IPS-20b (cell line): ENCODE data around the gene ADCY5.
"Not testable (repeated sequence)": the region's sequence is repeated elsewhere in the genome, so short reads cannot be mapped to it uniquely, and the experiment has no call there.

Experiments
- H3K27ac ChIP-seq: one replicate; pipeline ENCODE4 v1.5.1; 2013; ENCODE audit warnings: low read length
- H3K27me3 ChIP-seq: 2 replicates; pipeline ENCODE4 v1.6.1; 2013; ENCODE audit warnings: mild to moderate bottlenecking, low read length, inconsistent platforms; ENCODE audit not compliant: insufficient read depth
- H3K36me3 ChIP-seq: 2 replicates; pipeline ENCODE4 v1.6.1; 2013; ENCODE audit warnings: low read depth, mild to moderate bottlenecking, inconsistent platforms, low read length, moderate library complexity; ENCODE audit not compliant: insufficient read depth
- H3K4me1 ChIP-seq: 2 replicates; pipeline ENCODE4 v1.6.1; 2013; ENCODE audit warnings: mild to moderate bottlenecking, control low read depth, inconsistent platforms, low read length, moderate library complexity; ENCODE audit not compliant: insufficient read depth
- H3K4me3 ChIP-seq: 2 replicates; pipeline ENCODE4 v1.5.1; 2013; ENCODE audit warnings: mild to moderate bottlenecking, low read length, inconsistent platforms
- H3K9ac ChIP-seq: 2 replicates; pipeline ENCODE4 v1.6.1; 2013; ENCODE audit warnings: low read depth, mild to moderate bottlenecking, inconsistent platforms, low read length, moderate library complexity
- H3K9me3 ChIP-seq: 2 replicates; pipeline ENCODE4 v1.6.1; 2013; ENCODE audit warnings: mild to moderate bottlenecking, low read depth, low read length, inconsistent platforms; ENCODE audit not compliant: insufficient read depth

ADCY5 gene

GRCh38 chr3:123448536-123449101, at the start of gene ADCY5:
Gene ADCY5, minus strand, starts transcription at chr3:123449090. Its CDS starts 545 bp downstream, at chr3:123448545.
- H3K9ac ChIP-seq, result no peak within 1 kb of the TSS
- H3K27me3 ChIP-seq, result peaks cover 68% of the 10 kb centered on the region
- H3K27ac ChIP-seq, result no peak within 1 kb of the TSS
- H3K36me3 ChIP-seq, result no peaks in the 10 kb centered on the region
- peak within 1 kb of the TSS; percentile 68; the same call in 1 of the 2 replicates for H3K4me3 ChIP-seq
- H3K9me3 ChIP-seq, result no peaks in the 10 kb centered on the region
- H3K4me1 ChIP-seq, result peaks cover 4% of the 10 kb centered on the region; the same call in 1 of the 2 replicates

GRCh38 chr3:123493912-123494311, 45.0 kb upstream of the ADCY5 start:
- H3K4me3 ChIP-seq, result no peak overlapping the region
- H3K9ac ChIP-seq, result no peak overlapping the region
- H3K9me3 ChIP-seq, result no peaks in the 10 kb centered on the region
- H3K27ac ChIP-seq, result no peak overlapping the region
- no peaks in the 10 kb centered on the region for H3K4me1 ChIP-seq
- H3K27me3 ChIP-seq, result no peaks in the 10 kb centered on the region
- peaks cover 34% of the 10 kb centered on the region; the same call in 1 of the 2 replicates for H3K36me3 ChIP-seq

GRCh38 chr3:123491966-123492587, 43.2 kb upstream of the ADCY5 start:
- Histone ChIP-seq H3K9ac (no peak overlapping the region), H3K36me3 (peaks cover 21% of the 10 kb centered on the region; the same call in 1 of the 2 replicates), H3K4me3 (no peak overlapping the region), H3K9me3 (no peaks in the 10 kb centered on the region), H3K4me1 (no peaks in the 10 kb centered on the region), H3K27ac (no peak overlapping the region), H3K27me3 (no peaks in the 10 kb centered on the region)

- no peak overlapping the region for H3K9ac ChIP-seq
- H3K4me3 ChIP-seq, result no peak overlapping the region
- H3K36me3 ChIP-seq, result peaks cover 13% of the 10 kb centered on the region; the same call in 1 of the 2 replicates
- H3K4me1 ChIP-seq, result no peaks in the 10 kb centered on the region
- H3K27me3 ChIP-seq, result no peaks in the 10 kb centered on the region
- no peak overlapping the region for H3K27ac ChIP-seq
- no peaks in the 10 kb centered on the region for H3K9me3 ChIP-seq
Measured at GRCh38 chr3:123489400-123490004, 40.6 kb upstream of the ADCY5 start.

GRCh38 chr3:123488645-123489347, 39.9 kb upstream of the ADCY5 start:
- no peak overlapping the region for H3K9ac ChIP-seq
- H3K4me3 ChIP-seq, result no peak overlapping the region

GRCh38 chr3:123487063-123487462, 38.2 kb upstream of the ADCY5 start:
- not testable (repeated sequence) for H3K4me3 ChIP-seq, H3K9ac ChIP-seq, H3K27ac ChIP-seq, H3K9me3 ChIP-seq, H3K27me3 ChIP-seq, H3K36me3 ChIP-seq, H3K4me1 ChIP-seq

More at GRCh38 chr3:123488645-123489347, 39.9 kb upstream of the ADCY5 start:
- no peaks in the 10 kb centered on the region for H3K27me3 ChIP-seq
- no peaks in the 10 kb centered on the region for H3K4me1 ChIP-seq
- no peak overlapping the region for H3K27ac ChIP-seq
- H3K9me3 ChIP-seq, result no peaks in the 10 kb centered on the region
- peaks cover 6% of the 10 kb centered on the region; the same call in 1 of the 2 replicates for H3K36me3 ChIP-seq

GRCh38 chr3:123486460-123486859, 37.6 kb upstream of the ADCY5 start:
- Histone ChIP-seq H3K4me3 (no peak overlapping the region), H3K9ac (no peak overlapping the region), H3K36me3 (peaks cover 6% of the 10 kb centered on the region; the same call in 1 of the 2 replicates), H3K27me3 (no peaks in the 10 kb centered on the region), H3K27ac (no peak overlapping the region), H3K4me1 (no peaks in the 10 kb centered on the region), H3K9me3 (no peaks in the 10 kb centered on the region)

- H3K9ac ChIP-seq, result no peak overlapping the region
- H3K4me1 ChIP-seq, result no peaks in the 10 kb centered on the region
- no peaks in the 10 kb centered on the region for H3K9me3 ChIP-seq
- H3K27me3 ChIP-seq, result no peaks in the 10 kb centered on the region
- H3K27ac ChIP-seq, result no peak overlapping the region
- peaks cover 4% of the 10 kb centered on the region; the same call in 1 of the 2 replicates for H3K36me3 ChIP-seq
- no peak overlapping the region for H3K4me3 ChIP-seq
Measured at GRCh38 chr3:123485551-123485950, 36.7 kb upstream of the ADCY5 start.

GRCh38 chr3:123483146-123483545, 34.3 kb upstream of the ADCY5 start:
- Histone ChIP-seq H3K4me1 (no peaks in the 10 kb centered on the region), H3K27ac (no peak overlapping the region), H3K9ac (no peak overlapping the region), H3K9me3 (no peaks in the 10 kb centered on the region), H3K4me3 (no peak overlapping the region), H3K36me3 (no peaks in the 10 kb centered on the region), H3K27me3 (no peaks in the 10 kb centered on the region)

- H3K4me3 ChIP-seq, result no peak overlapping the region
Measured at GRCh38 chr3:123481722-123482457, 33.0 kb upstream of the ADCY5 start.

GRCh38 chr3:123481071-123481470, 32.2 kb upstream of the ADCY5 start:
- Histone ChIP-seq H3K9me3 (no peaks in the 10 kb centered on the region), H3K27me3 (no peaks in the 10 kb centered on the region), H3K27ac (no peak overlapping the region), H3K9ac (no peak overlapping the region), H3K36me3 (no peaks in the 10 kb centered on the region), H3K4me3 (no peak overlapping the region), H3K4me1 (no peaks in the 10 kb centered on the region)

More at GRCh38 chr3:123481722-123482457, 33.0 kb upstream of the ADCY5 start:
- H3K27me3 ChIP-seq, result no peaks in the 10 kb centered on the region
- H3K9ac ChIP-seq, result no peak overlapping the region
- H3K4me1 ChIP-seq, result no peaks in the 10 kb centered on the region
- H3K9me3 ChIP-seq, result no peaks in the 10 kb centered on the region
- H3K27ac ChIP-seq, result no peak overlapping the region
- H3K36me3 ChIP-seq, result no peaks in the 10 kb centered on the region
